HepG2 (cell line): ENCODE data around the gene RPS19BP1. TPM values are rescaled to one million over a fixed set of nuclear protein-coding genes. Genes with fewer than 3 reads are reported as not detected.

Source experiments
- ATAC-seq: fragments of 200-7000 bp; cut with Tn5 transposase; 3 replicates; pipeline ENCODE4 v1.9.1; 2020; ENCODE audit warnings: mild to moderate bottlenecking, moderate library complexity
- BruUV-seq: library from RNA; stranded (reverse); fragments of 400-500 nt; replicated peaks from 2 replicates; lab custom pipeline; 2021; lab: Mats Ljungman, UMichigan
- CTCF ChIA-PET: fragments of 300-600 bp; formaldehyde crosslinking; extraction: SDS; loops from one replicate; lab custom pipeline; 2021; ENCODE audit warnings: low total read pairs, inconsistent platforms, low intra/inter-chr PET ratio; lab: Yijun Ruan, JAX
- POLR2A ChIA-PET: fragments of 350-600 bp; sonication (Branson Sonifier 250); formaldehyde crosslinking; loops from one replicate; lab custom pipeline; 2020; ENCODE audit warnings: antibody characterized with exemption, inconsistent platforms; lab: Yijun Ruan, JAX
- DNase-seq: peaks from one replicate; pipeline ENCODE4 v3.0.0-alpha.2; 2015; ENCODE audit warnings: low spot score
- FAIRE-seq: peaks from 3 replicates; lab custom pipeline; 2011; peaks lifted over from hg19 to GRCh38; lab: Jason Lieb, UNC
- H2AFZ ChIP-seq: one replicate; pipeline ENCODE4 v1.6.1; 2011; ENCODE audit warnings: low read length, inconsistent platforms
- H3K27ac ChIP-seq: fragments of 300-600 bp; 3 replicates; pipeline ENCODE4 v1.8.0; 2011; ENCODE audit warnings: mixed run types, mild to moderate bottlenecking, mixed read lengths, low read length, inconsistent platforms; ENCODE audit not compliant: insufficient read depth; ENCODE audit errors: extremely low read length
- H3K27me3 ChIP-seq, 2 experiments: fragments of 200-600 bp in 1 of 2; 2 replicates in 1 of 2; 3 replicates in 1 of 2; pipeline versions ENCODE4 v1.6.0 to v1.8.0; 2011; ENCODE audit warnings: low read length in 2 of 2, mild to moderate bottlenecking in 2 of 2, moderate library complexity in 2 of 2, inconsistent platforms in 1 of 2; ENCODE audit not compliant: insufficient read depth in 2 of 2, control insufficient read depth in 1 of 2
- H3K36me3 ChIP-seq, 2 experiments: fragments of 200-600 bp in 1 of 2; replicated peaks in 1 of 2; 2 replicates in 1 of 2; 3 replicates in 1 of 2; pipeline versions ENCODE4 v1.5.1 to v1.8.0; 2011; ENCODE audit warnings: low read length in 2 of 2, inconsistent platforms in 1 of 2; ENCODE audit not compliant: insufficient read depth in 2 of 2, control insufficient read depth in 1 of 2
- H3K4me1 ChIP-seq: 2 replicates; pipeline ENCODE4 v1.5.1; 2012; ENCODE audit warnings: low read length, inconsistent platforms; ENCODE audit not compliant: insufficient read depth
- H3K4me2 ChIP-seq: 2 replicates; pipeline ENCODE4 v1.6.0; 2011; ENCODE audit warnings: low read depth, low read length, inconsistent platforms
- H3K4me3 ChIP-seq, 3 experiments: fragments of 200-600 bp in 1 of 3; sonication (generic), shearing (Covaris generic) in 1 of 3; replicated peaks in 1 of 3; 2 replicates each; pipeline ENCODE4 v1.5.1; 2011 to 2016; ENCODE audit warnings: low read length in 3 of 3, inconsistent platforms in 2 of 3, low read depth in 2 of 3, mild to moderate bottlenecking in 2 of 3, control low read depth in 1 of 3, mixed read lengths in 1 of 3; ENCODE audit not compliant: insufficient read depth in 1 of 3
- H3K79me2 ChIP-seq: one replicate; pipeline ENCODE4 v1.6.1; 2011; ENCODE audit warnings: low read length, inconsistent platforms; ENCODE audit not compliant: insufficient read depth
- H3K9ac ChIP-seq: 2 replicates; pipeline ENCODE4 v1.6.0; 2011; ENCODE audit warnings: mild to moderate bottlenecking, low read depth, low read length, inconsistent platforms; ENCODE audit not compliant: insufficient read depth
- H3K9me3 ChIP-seq: 2 replicates; pipeline ENCODE4 v1.5.1; 2012; ENCODE audit warnings: mild to moderate bottlenecking, low read length
- H4K20me1 ChIP-seq: 2 replicates; pipeline ENCODE4 v1.6.0; 2011; ENCODE audit warnings: inconsistent platforms, mild to moderate bottlenecking, low read length, moderate library complexity; ENCODE audit not compliant: insufficient read depth
- AGO2 ChIP-seq: fragments of 200-400 bp; formaldehyde crosslinking; optimal IDR thresholded peaks from 2 replicates; pipeline ENCODE3; 2017; ENCODE audit warnings: mild to moderate bottlenecking, low read depth, low read length, moderate library complexity
- CBX1 ChIP-seq: IDR thresholded peaks from one replicate; pipeline ENCODE4 v1.6.1; 2016; ENCODE audit warnings: antibody characterized with exemption, low read depth
- NR2F1 ChIP-seq, 2 experiments: fragments of 450-650 bp in 1 of 2; formaldehyde crosslinking in 1 of 2; IDR thresholded peaks; 2 replicates each; pipeline versions ENCODE4 v1.5.0 to v1.6.1; 2016 to 2020; ENCODE audit warnings: mild to moderate bottlenecking in 1 of 2, missing compliant biosample characterization in 1 of 2, missing genetic modification reagents in 1 of 2, moderate library complexity in 1 of 2
- ZNF331 ChIP-seq: sonication (generic); formaldehyde crosslinking; IDR thresholded peaks from 2 replicates; pipeline ENCODE4 v1.4.0; 2020; ENCODE audit warnings: missing genetic modification reagents
- ZNF569 ChIP-seq: sonication (generic); formaldehyde crosslinking; IDR thresholded peaks from 2 replicates; pipeline ENCODE4 v1.5.0; 2020; ENCODE audit warnings: mild to moderate bottlenecking, missing genetic modification reagents, moderate library complexity, borderline replicate concordance
- WGBS: methylation state at CpG from one replicate; pipeline ENCODE4 v1.1.6; 2017; ENCODE audit warnings: low lambda C conversion rate; 5-methylcytosine and 5-hydroxymethylcytosine counted together
- in situ Hi-C: cut with HindIII; loops from 2 replicates; pipeline ENCODE4 v1.10.0; 2017; ENCODE audit warnings: low pct_unique_long_range_greater_than_20kb; ENCODE audit not compliant: extremely low pct_ligation_motif_present
- intact Hi-C: fragments of 100-400 bp; cut with micrococcal nuclease; formaldehyde crosslinking; loops from one replicate; pipeline ENCODE4 v1.10.0; 2022; ENCODE audit not compliant: unreplicated experiment
- polyA plus RNA-seq, 8 experiments: library from polyadenylated mRNA; depleted of rRNA in 3 of 8; stranded (reverse) in 7 of 8; unstranded in 1 of 8; fragments of >200 nt; fragmentation: Illumina TruSeq in 4 of 8; extraction: Trizol in 4 of 8; gene quantifications; 2 replicates each; pipeline versions ENCODE4 v1.2.1 to v1.2.3, GENCODE V29; 2011 to 2016; ENCODE audit warnings: low read depth in 4 of 8, missing spikeins in 1 of 8, mixed read lengths in 1 of 8; ENCODE audit not compliant: insufficient read depth in 1 of 8
- total RNA-seq, 5 experiments: library from RNA; depleted of rRNA; stranded (reverse); fragments of >200 nt; fragmentation: Illumina TruSeq; extraction: Trizol; gene quantifications; 2 replicates each; pipeline ENCODE4 v1.2.3, GENCODE V29; 2016; ENCODE audit warnings: low read depth in 1 of 5
- TF ChIP-seq, protein P1 (sequence below): sonication (generic); formaldehyde crosslinking; IDR thresholded peaks from 2 replicates; pipeline ENCODE4 v1.5.1; 2020; ENCODE audit warnings: mild to moderate bottlenecking, missing genetic modification reagents, borderline replicate concordance
- TF ChIP-seq, protein P2 (sequence below): sonication (generic); formaldehyde crosslinking; IDR thresholded peaks from 2 replicates; pipeline ENCODE4 v1.5.0; 2020; ENCODE audit warnings: missing genetic modification reagents, mild to moderate bottlenecking, borderline replicate concordance
- TF ChIP-seq, protein P3 (sequence below): sonication (generic); formaldehyde crosslinking; IDR thresholded peaks from 2 replicates; pipeline ENCODE4 v1.8.1; 2023; ENCODE audit warnings: missing genetic modification reagents, inconsistent platforms, borderline replicate concordance

The RPS19BP1 gene
- total and polyA plus RNA-seq, 2 of the 13 experiments (the other 11 are each of a cell fraction or from before 2014, with no cell fraction given): 44.3 to 81.3 TPM

DNA sequence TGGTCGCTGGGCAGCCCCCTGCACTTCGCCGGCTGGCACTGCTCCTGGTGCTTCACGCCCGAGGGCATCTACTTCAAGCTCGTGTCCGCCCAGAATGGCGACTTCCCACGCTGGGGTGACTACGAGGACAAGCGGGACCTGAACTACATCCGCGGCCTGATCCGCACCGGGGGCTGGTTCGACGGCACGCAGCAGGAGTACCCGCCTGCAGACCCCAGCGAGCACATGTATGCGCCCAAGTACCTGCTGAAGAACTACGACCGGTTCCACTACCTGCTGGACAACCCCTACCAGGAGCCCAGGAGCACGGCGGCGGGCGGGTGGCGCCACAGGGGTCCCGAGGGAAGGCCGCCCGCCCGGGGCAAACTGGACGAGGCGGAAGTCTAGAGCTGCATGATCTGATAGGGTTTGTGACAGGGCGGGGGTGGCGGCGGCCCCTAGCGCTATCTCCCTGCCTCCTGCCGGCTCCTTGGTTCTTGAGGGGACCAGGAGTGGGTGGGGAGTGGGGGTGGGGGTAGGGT, 43.9 kb downstream of the RPS19BP1 start (continued):
- TF ChIP-seq, protein P1, sequence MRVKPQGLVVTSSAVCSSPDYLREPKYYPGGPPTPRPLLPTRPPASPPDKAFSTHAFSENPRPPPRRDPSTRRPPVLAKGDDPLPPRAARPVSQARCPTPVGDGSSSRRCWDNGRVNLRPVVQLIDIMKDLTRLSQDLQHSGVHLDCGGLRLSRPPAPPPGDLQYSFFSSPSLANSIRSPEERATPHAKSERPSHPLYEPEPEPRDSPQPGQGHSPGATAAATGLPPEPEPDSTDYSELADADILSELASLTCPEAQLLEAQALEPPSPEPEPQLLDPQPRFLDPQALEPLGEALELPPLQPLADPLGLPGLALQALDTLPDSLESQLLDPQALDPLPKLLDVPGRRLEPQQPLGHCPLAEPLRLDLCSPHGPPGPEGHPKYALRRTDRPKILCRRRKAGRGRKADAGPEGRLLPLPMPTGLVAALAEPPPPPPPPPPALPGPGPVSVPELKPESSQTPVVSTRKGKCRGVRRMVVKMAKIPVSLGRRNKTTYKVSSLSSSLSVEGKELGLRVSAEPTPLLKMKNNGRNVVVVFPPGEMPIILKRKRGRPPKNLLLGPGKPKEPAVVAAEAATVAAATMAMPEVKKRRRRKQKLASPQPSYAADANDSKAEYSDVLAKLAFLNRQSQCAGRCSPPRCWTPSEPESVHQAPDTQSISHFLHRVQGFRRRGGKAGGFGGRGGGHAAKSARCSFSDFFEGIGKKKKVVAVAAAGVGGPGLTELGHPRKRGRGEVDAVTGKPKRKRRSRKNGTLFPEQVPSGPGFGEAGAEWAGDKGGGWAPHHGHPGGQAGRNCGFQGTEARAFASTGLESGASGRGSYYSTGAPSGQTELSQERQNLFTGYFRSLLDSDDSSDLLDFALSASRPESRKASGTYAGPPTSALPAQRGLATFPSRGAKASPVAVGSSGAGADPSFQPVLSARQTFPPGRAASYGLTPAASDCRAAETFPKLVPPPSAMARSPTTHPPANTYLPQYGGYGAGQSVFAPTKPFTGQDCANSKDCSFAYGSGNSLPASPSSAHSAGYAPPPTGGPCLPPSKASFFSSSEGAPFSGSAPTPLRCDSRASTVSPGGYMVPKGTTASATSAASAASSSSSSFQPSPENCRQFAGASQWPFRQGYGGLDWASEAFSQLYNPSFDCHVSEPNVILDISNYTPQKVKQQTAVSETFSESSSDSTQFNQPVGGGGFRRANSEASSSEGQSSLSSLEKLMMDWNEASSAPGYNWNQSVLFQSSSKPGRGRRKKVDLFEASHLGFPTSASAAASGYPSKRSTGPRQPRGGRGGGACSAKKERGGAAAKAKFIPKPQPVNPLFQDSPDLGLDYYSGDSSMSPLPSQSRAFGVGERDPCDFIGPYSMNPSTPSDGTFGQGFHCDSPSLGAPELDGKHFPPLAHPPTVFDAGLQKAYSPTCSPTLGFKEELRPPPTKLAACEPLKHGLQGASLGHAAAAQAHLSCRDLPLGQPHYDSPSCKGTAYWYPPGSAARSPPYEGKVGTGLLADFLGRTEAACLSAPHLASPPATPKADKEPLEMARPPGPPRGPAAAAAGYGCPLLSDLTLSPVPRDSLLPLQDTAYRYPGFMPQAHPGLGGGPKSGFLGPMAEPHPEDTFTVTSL (CRISPR knock-in tag): no peak
- TF ChIP-seq AGO2 (no peak), CBX1 (no peak)

DNA sequence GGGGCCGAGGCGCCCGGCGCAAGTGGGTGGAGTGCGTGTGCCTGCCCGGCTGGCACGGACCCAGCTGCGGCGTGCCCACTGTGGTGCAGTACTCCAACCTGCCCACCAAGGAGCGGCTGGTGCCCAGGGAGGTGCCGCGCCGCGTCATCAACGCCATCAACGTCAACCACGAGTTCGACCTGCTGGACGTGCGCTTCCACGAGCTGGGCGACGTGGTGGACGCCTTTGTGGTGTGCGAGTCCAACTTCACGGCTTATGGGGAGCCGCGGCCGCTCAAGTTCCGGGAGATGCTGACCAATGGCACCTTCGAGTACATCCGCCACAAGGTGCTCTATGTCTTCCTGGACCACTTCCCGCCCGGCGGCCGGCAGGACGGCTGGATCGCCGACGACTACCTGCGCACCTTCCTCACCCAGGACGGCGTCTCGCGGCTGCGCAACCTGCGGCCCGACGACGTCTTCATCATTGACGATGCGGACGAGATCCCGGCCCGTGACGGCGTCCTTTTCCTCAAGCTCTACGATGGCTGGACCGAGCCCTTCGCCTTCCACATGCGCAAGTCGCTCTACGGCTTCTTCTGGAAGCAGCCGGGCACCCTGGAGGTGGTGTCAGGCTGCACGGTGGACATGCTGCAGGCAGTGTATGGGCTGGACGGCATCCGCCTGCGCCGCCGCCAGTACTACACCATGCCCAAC, 44.6 kb downstream of the RPS19BP1 start:
- Histone ChIP-seq H3K4me2 (no peak overlapping the region), H3K4me3 (no peak overlapping the region), H3K9ac (no peak overlapping the region), H3K79me2 (no peaks in the 10 kb centered on the region), H3K27ac (no peak overlapping the region), H3K4me1 (peaks cover 19% of the 10 kb centered on the region), H3K27me3 (peaks cover 0 to 2% of the 10 kb centered on the region in 2 experiments; a peak in 1 of 5 replicates), H4K20me1 (no peaks in the 10 kb centered on the region), H2AFZ (no peak overlapping the region), H3K9me3 (no peaks in the 10 kb centered on the region), H3K36me3 (no peaks in the 10 kb centered on the region)
- intact Hi-C loops: no loop called here
- DNase-seq (no peak), FAIRE-seq (no peak), ATAC-seq (no peak)
- in situ Hi-C loops: no loop called here
- POLR2A ChIA-PET: no interaction called here
- BruUV-seq: no TSS peak
- 86% methylated on average over 59 of the region's 70 CpGs for WGBS
- CTCF ChIA-PET: no interaction called here
- TF ChIP-seq, protein P2, sequence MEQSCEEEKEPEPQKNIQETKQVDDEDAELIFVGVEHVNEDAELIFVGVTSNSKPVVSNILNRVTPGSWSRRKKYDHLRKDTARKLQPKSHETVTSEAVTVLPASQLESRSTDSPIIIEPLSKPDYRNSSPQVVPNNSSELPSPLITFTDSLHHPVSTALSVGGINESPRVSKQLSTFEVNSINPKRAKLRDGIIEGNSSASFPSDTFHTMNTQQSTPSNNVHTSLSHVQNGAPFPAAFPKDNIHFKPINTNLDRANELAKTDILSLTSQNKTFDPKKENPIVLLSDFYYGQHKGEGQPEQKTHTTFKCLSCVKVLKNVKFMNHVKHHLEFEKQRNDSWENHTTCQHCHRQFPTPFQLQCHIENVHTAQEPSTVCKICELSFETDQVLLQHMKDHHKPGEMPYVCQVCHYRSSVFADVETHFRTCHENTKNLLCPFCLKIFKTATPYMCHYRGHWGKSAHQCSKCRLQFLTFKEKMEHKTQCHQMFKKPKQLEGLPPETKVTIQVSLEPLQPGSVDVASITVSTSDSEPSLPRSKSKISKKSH (CRISPR knock-in tag): no peak
- TF ChIP-seq ZNF569 (CRISPR knock-in tag) (no peak), NR2F1 (CRISPR knock-in tag; IDR thresholded peaks at IDR 0.05) (no peak), ZNF331 (CRISPR knock-in tag) (no peak)
- TF ChIP-seq, protein P3, sequence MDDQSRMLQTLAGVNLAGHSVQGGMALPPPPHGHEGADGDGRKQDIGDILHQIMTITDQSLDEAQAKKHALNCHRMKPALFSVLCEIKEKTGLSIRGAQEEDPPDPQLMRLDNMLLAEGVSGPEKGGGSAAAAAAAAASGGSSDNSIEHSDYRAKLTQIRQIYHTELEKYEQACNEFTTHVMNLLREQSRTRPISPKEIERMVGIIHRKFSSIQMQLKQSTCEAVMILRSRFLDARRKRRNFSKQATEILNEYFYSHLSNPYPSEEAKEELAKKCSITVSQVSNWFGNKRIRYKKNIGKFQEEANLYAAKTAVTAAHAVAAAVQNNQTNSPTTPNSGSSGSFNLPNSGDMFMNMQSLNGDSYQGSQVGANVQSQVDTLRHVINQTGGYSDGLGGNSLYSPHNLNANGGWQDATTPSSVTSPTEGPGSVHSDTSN (CRISPR knock-in tag): no peak
